Caki2 (cell line): ENCODE data around the gene KCNIP3. TPM values are rescaled to one million over a fixed set of nuclear protein-coding genes. Genes with fewer than 3 reads are reported as not detected.

Source experiments
- DNase-seq: peaks from one replicate; pipeline ENCODE4 v3.0.0-alpha.2; 2015; ENCODE audit warnings: low read depth
- in situ Hi-C: cut with HindIII; loops from 2 replicates; pipeline ENCODE4 v1.10.0; 2016; ENCODE audit warnings: low sequenced_read_pairs, low pct_unique_long_range_greater_than_20kb, mixed read lengths
- total RNA-seq: library from RNA; depleted of rRNA; stranded (reverse); fragments of >200 nt; shearing (Covaris generic); gene quantifications from 2 replicates; pipeline ENCODE4 v1.2.3, GENCODE V29; 2014; ENCODE audit warnings: low replicate concordance

The KCNIP3 gene
- total RNA-seq, 1 experiment from 2014 or later: 1.2 TPM

DNA sequence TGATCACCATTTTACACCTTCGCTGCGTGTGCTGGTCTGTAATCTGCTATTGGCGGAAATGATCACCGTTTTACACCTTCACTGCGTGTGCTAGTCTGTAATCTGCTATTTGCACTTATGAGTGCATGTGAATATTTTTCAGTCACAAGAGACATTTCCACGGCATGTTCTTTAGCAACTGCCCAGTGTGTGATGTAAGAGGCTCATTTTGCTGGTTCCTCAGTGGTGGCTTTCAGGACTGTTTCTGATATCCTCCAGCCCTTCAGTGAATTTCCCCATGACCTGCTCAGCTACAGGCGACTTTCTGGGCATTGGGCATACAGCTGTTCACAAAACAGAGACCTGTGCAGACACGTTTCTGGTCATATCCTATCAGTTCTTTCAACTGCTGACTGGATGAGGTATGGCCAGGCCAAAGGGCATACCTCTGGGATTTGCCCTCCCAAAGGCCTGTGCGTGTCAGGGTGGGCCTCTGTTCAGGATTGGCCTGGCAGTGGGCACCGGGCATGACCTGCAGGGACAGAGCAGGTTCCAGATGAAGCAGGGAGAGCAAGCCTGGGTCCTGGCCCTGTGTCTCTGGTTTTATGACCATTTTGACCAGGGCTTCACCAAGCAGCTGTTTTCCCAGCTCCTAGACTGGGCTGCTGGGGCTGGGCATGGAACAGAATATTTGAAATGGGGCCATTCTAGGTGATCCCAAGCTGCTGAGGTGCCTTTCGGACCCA is 23.4 kb upstream of the KCNIP3 start:
- DNase-seq: no peak
- in situ Hi-C loops: no loop called here

DNA sequence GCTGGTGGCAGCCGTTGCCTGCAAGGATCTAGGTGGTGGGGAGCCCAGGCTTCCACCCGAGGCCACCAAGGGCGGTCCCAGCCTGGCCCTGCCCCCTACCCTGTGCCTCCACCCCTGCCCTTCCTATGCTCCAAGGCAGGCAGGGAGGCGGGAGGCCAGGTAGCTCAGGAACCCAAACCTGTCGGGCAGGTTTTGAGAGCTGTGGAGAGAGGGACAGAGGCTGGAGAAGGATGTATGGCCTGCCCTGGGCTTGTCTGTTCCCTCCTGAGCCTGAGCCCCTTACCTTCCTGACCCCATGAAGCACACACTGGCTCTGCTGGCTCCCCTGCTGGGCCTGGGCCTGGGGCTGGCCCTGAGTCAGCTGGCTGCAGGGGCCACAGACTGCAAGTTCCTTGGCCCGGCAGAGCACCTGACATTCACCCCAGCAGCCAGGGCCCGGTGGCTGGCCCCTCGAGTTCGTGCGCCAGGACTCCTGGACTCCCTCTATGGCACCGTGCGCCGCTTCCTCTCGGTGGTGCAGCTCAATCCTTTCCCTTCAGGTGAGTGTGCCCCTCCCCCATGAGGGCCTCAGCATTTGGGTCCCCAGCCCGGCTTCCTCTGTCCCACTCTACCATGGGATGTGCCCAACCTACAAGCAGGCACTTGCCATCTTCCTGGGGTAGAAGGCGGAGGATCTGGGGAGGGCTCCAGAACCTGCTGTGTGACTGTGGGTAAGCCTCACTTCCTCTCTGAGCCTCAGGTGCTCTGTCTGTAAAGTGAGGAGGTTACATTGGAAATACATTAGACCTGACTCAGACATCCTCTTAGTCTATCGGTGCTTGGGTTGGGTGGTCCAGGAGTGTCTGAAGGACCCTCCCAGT is 22.6 kb upstream of the KCNIP3 start, which contains the start of gene PROM2:
TSS of gene PROM2 (plus strand) at position 159 of the 860 bp plus-strand sequence. CDS start at position 296, 137 bp downstream.
- in situ Hi-C loops: no loop called here
- DNase-seq: no peak

DNA sequence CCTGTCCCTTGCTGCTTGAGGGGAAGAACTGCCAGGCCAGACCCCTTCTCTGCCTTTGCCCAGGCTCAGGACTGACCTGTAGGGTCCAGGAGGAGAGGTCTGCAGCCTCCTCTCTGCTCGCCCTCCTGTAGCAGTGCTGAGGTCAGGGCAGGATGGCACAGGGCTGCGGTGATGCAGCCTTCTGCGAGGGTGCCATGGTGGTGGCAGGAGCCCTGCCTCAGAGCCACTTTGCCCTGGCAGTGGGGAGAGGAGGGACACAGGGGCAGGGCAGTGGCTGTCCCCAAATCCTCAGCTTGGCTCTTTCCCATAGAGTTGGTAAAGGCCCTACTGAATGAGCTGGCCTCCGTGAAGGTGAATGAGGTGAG is 22.0 kb upstream of the KCNIP3 start:
- DNase-seq: no peak
- in situ Hi-C loops: no loop called here

DNA sequence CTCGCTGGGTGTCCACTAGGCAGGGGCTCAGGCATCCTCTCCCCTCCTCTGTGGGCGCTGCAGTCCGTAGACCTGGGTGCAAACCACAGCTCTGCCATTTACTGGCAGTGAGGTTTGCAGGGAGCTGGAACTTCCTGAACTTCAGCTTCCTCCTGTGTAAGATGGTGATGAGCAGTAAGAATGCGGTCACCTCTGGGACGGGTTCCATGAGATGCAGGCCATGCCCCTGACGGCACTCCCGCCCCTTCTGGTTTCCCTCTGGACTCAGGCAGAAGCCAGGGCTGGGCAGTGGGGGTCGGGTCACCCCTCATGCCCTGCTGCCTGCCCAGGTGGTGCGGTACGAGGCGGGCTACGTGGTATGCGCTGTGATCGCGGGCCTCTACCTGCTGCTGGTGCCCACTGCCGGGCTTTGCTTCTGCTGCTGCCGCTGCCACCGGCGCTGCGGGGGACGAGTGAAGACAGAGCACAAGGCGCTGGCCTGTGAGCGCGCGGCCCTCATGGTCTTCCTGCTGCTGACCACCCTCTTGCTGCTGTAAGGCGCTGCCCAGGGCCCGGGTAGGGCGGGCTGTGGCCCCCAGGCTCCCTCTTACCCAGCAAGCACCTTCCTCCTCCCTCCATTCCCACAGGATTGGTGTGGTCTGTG is 21.4 kb upstream of the KCNIP3 start:
- DNase-seq: no peak

GRCh38 chr2:95276244-95276887 is 20.8 kb upstream of the KCNIP3 start:
- DNase-seq: no peak
- in situ Hi-C loops: no loop called here

More for the DNA sequence above, 21.4 kb upstream of the KCNIP3 start:
- in situ Hi-C loops: no loop called here

DNA sequence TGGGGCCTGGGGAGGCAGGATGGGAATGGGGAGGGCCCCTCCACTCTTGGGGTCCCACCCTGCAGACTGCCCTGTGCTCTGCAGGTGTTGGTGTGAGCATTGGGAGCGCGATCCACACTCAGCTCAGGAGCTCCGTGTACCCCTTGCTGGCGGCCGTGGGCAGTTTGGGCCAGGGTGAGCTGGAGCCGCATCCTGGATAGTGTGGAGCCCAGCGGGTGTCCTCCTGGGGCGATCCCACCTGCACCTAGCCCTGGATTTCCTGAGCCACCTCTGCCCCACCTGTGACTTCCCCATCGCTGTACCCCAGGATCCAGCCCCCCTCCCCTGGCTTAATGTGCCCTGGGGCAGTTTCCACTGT is 20.3 kb upstream of the KCNIP3 start:
- no peak for DNase-seq
- in situ Hi-C loops: no loop called here

DNA sequence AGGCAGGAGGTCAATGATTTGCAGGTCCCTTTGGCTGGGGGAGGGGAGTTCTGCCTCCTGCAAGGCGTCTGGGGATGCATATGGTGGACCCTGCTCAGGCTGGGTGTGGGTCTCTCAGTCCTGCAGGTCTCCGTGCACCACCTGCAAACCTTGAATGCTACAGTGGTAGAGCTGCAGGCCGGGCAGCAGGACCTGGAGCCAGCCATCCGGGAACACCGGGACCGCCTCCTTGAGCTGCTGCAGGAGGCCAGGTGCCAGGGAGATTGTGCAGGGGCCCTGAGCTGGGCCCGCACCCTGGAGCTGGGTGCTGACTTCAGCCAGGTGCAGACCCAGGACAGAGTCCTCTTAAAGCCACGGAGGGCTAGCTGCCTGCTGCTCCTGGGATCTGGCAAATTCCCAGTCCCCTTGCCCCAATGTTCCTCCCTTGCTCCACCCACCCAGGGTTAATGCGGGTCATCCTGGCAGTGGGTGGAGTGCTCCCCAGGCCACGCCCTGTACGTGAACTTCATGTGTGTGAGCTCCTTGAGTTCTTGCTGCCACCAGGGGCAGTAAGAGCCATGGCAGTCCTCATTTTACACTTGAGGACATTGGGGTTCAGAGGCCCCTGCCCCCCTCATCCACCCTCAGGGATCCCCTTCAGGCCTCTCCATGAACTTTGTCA is 19.8 kb upstream of the KCNIP3 start:
- in situ Hi-C loops: no loop called here
- no peak for DNase-seq

DNA sequence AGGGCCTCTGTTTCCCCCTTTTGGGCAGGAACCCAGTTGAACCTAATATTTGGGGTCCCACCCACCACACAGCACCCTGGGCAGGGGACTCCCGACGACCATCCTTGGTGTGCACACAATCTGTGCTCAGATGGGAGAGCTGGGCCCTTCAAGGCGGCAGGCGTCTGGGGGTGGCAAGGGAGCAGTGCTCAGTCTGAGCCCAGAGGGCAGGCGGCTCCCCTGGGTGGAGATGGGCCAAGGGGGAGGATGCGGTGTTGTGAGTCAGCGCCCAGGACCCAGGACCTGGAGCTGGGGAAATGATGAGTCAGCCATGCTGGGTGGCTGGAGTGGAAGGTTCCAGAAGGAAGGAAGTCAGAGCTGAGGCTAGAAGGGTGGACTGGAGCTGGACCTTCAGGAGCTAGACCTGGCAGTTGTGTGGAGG is 19.1 kb upstream of the KCNIP3 start:
- in situ Hi-C loops: no loop called here
- no peak for DNase-seq

GRCh38 chr2:95278637-95279225 is 18.4 kb upstream of the KCNIP3 start:
- no peak for DNase-seq
- in situ Hi-C loops: no loop called here

DNA sequence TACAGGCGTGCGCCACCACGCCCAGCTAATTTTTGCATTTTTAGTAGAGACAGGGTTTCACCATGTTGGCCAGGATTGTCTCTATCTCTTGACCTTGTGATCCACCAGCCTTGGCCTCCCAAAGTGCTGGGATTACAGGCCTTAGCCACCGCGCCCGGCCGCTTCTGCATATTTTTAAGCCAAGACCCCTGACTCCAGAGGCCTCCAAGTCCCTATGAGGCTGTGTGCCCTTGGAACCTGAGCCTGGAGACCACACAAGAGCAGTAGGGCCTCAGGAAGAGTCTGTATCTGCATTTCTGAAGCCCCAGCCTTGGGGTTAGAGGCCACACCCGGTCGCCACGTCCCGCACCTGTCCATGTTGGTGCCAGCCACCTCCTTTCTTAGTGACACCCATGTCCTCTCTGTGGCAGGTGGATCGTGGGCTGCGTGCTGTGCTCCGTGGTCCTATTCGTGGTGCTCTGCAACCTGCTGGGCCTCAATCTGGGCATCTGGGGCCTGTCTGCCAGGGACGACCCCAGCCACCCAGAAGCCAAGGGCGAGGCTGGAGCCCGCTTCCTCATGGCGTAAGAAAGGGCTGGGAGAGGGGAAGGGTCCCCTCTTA is 17.6 kb upstream of the KCNIP3 start:
- DNase-seq: no peak
- in situ Hi-C loops: no loop called here

DNA sequence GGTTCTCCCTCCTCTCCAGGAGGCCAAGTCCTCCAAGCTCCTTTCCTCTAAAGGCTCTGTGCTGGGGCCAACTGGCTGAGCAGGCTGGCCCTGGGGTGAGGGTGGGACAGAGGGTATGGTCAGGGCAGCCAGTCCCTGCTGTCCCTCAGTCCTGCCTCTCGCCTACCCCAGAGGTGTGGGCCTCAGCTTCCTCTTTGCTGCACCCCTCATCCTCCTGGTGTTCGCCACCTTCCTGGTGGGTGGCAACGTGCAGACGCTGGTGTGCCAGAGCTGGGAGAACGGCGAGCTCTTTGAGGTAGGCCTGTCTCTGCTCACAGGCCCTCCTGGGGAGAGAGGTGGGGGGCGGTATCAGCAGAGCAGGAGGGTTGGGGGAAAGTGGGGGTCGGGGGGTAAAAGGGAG is 16.1 kb upstream of the KCNIP3 start:
- no peak for DNase-seq
- in situ Hi-C loops: no loop called here

DNA sequence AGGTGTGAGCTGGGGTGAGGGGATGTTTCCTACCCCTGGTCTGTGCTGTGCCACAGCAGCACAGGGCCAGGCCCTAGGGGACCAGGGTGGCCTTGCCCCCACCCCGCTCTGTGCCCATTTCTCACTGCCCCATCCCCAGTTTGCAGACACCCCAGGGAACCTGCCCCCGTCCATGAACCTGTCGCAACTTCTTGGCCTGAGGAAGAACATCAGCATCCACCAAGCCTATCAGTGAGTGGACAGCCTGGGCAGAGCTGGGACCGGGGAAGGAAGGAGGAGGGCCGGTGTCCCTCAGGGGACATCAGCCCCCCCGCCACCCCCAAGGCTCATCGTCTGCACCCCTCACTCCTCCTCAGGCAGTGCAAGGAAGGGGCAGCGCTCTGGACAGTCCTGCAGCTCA is 15.4 kb upstream of the KCNIP3 start:
- in situ Hi-C loops: no loop called here
- DNase-seq: no peak

- DNase-seq: no peak
- in situ Hi-C loops: no loop called here
Observed at GRCh38 chr2:95282458-95282857, 14.7 kb upstream of the KCNIP3 start.

- in situ Hi-C loops: no loop called here
- no peak for DNase-seq
Observed at GRCh38 chr2:95283562-95283961, 13.6 kb upstream of the KCNIP3 start.

DNA sequence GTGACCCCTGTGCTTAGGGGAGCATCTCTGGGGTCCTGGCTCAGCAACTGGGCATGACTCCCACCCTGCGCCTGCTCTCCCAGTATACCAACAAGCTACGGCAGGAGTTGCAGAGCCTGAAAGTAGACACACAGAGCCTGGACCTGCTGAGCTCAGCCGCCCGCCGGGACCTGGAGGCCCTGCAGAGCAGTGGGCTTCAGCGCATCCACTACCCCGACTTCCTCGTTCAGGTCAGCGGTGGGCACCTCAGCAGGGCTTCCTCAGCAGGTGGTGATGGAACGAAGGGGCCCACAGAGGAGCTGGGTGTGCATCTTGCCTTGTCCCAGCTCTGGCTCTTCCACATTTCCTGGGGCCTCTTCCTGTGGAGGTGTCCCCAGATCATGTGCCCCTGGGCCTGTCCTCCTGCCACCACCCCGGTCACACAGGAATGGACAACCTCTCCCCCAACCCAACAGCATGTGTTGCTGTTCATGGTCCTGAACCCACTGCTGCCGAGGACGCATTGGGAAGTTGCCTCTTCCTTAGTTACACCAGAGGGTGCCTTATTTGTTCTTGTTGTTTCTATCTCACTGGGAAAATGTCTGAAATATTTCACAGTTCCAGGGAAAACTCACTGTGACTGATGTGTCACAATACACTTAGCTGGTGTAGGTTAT is 12.1 kb upstream of the KCNIP3 start:
- DNase-seq: no peak
- in situ Hi-C loops: no loop called here

GRCh38 chr2:95285542-95285932 is 11.6 kb upstream of the KCNIP3 start:
- in situ Hi-C loops: no loop called here
- DNase-seq: no peak

DNA sequence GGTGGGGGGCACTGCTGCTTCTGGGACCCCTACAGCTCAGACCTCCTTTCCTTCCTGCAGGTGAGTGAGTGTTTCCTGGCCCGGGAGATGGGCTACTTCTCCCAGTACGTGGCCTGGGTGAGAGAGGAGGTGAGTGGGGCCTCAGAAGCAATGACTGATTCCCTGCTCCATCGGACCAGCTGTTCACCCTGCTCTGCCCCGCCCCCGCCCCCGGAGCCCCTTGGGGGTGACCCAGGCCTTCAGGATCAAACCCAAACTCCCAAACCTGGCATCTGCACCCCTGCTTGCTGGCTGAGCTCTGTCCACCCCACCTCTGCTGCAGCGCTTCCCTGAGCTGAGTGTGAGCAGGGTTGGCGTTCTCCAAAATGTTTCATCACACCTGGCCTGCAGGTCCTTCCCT is 9.8 kb upstream of the KCNIP3 start:
- in situ Hi-C loops: no loop called here
- no peak for DNase-seq
